Vagina (tissue), 2 donors: ENCODE data around the gene PRR18.

ENCODE experiments used
- CTCF ChIP-seq, 3 experiments: fragments of 450-650 bp in 2 of 3; fragments of 200-600 bp in 1 of 3; sonication (generic) in 1 of 3; IDR thresholded peaks; one replicate each; pipeline ENCODE4 v1.5.1; 2017 to 2019; ENCODE audit warnings: antibody characterized with exemption in 3 of 3, mild to moderate bottlenecking in 2 of 3, moderate library complexity in 2 of 3
- POLR2A ChIP-seq, 2 donors: fragments of 450-650 bp; IDR thresholded peaks; one replicate each; pipeline ENCODE4 v1.6.1; 2017; ENCODE audit warnings: antibody characterized with exemption in 2 of 2, mild to moderate bottlenecking in 2 of 2, moderate library complexity in 2 of 2

DNA sequence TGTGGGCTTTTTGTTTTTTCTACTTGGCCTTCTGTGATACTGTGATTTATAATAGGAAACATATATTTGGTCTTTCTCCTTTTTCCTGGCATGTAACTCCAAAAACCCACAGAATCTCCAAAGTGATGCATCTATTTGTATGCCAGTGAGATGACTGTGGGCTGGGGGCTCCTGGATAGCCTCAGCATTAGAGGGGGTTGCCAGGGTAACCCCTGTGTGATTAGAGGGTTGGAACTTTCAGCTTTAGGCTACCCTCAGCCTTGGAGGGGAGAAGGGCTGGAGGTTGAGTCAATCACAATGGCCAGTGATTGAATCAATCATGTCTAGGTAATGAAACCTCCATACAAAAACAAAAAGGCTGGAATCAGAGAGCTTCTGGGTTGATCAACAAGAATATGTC lies 44.7 kb upstream of the PRR18 start:
- TF ChIP-seq CTCF (IDR thresholded peaks at IDR 0.05), result no peak
- no peak for TF ChIP-seq POLR2A (IDR thresholded peaks at IDR 0.05)
